ENCODE measurements around the gene C16orf82.

Gene C16orf82

GRCh38 chr16:27066668-27067537, at the start of gene C16orf82:
Gene C16orf82 (plus strand): TSS chr16:27066927.
- no peak within 1 kb of the TSS for H3K4me3 ChIP-seq (ENCODE audit: low read depth, low read length)

DNA sequence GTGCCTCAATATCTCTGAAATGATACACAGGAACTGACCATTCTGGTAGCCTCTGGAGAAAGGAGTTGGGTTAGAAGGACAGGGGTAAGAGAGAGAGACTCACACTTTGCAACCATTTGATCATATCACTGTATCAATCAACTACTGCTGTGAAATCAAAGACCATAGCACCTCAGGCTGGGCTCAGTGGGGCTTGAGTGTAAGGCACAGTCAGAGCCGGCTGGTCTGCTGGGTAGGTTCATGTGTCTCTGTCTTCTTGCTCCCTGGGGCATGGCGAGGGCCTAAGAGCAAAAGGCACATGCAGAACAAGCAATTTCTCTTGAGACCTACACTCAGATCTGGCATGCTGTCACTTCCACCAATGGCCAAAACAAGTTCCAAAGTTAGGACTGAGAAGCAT, 46.7 kb upstream of the C16orf82 start:
- no peak overlapping the region for H3K4me3 ChIP-seq (ENCODE audit: low read depth, low read length)

DNA sequence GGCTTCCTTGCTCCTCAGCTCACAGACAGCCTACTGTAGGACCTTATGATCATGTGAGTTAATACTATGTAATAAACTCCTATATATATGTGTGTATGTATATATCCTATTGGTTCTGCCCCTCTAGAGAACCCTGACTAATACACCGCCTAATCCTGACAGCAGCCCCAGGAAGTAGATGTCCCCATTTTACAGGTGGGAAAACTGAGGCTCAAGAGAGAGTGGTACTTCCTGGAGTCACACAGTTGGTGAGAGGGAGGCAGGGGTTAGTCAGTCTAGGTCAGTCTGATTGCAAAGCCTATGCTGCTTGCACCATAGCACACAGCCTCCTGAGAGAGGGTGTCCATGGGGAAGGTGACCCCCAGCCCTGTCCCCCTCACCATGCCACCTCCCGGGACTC, 42.7 kb upstream of the C16orf82 start:
- no peak overlapping the region for H3K4me3 ChIP-seq (ENCODE audit: low read depth, low read length)

- H3K4me3 ChIP-seq (ENCODE audit: low read depth, low read length) = no peak overlapping the region
These were observed 41.1 kb upstream of the C16orf82 start for GRCh38 chr16:27025581-27025980.

GRCh38 chr16:27027971-27028370, 38.8 kb upstream of the C16orf82 start:
- H3K4me3 ChIP-seq (ENCODE audit: low read depth, low read length) = no peak overlapping the region

- H3K4me3 ChIP-seq (ENCODE audit: low read depth, low read length) = no peak overlapping the region
These were observed 38.1 kb upstream of the C16orf82 start for GRCh38 chr16:27028591-27029110.

GRCh38 chr16:27029525-27029924, 37.2 kb upstream of the C16orf82 start:
- H3K4me3 ChIP-seq (ENCODE audit: low read depth, low read length) = no peak overlapping the region

DNA sequence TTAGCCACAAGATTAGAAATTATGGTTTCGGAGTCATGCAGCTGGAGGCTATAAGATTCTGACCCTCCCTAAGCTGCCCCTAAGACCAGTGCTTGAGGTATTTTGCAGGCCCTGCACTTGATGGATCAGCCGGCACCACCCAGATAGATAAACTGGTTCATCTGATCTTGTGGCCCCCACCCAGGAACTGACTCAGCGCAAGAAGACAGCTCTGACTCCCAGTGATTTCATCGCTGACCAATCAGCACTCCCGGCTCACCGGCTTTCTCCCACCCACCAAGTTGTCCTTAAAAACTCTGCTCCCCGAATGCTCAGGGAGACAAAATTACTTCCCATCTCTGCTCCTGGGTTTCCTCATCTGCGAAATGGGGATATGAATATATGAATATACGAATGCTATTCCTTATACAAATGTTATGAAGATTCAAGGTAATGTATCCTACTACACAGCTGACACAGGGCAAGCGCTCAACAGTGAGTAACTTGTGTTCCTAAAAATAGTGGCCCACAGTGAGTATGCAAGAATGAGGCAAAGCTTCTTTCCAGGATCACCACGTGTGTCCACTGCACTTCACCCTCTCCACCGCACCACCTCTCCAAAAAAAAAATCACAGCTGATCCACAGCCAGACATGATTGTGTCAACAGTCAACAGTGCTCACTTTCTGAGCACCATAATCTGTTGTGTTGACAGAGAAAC, 33.3 kb upstream of the C16orf82 start:
- H3K4me3 ChIP-seq (ENCODE audit: low read depth, low read length) = no peak overlapping the region

DNA sequence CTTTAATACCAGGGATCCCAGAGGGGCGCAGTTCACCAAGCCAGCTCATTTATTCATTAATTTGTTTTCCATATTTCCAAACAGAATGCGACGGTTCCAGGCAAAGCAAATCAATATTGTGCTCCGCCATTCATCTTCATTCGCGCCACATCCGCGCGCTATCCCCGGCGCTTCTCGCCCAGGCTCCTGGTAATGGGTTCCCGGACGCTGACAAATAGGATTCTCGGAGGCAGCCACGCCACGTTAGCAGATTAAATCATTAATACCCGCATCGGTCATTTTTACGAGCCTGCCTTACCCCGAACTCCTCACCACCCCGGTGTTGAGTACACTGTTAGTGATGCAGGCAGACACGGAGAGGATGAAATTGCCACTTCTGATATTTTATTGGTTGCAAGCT, 26.0 kb upstream of the C16orf82 start:
- H3K4me3 ChIP-seq (ENCODE audit: low read depth, low read length) = no peak overlapping the region

DNA sequence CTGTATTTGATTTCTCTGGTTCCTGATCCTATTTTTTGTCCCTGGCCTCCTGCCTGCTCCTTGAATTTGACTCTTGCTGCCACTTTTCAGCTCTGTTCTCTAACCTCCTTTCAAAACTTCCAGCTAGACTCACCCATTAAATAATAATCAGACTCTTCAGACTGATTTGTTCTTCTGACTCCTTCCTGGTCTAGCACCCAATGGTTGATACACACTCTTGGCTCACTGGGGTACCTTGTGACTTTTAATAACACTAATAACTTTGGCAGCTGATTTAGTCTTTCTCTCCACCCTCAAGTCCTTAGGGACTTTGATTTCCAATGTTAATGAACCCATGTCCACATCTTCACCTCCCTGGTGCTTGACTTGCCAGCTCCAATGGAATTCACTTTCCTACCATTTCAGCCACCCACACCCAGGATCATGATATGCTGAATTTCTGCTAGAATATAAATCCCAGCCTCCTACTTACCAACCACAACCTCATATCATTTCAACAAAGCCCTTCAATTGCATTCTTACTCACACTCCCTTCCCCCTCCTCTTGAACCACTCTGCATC, 19.7 kb upstream of the C16orf82 start:
- H3K4me3 ChIP-seq (ENCODE audit: low read depth, low read length) = no peak overlapping the region

DNA sequence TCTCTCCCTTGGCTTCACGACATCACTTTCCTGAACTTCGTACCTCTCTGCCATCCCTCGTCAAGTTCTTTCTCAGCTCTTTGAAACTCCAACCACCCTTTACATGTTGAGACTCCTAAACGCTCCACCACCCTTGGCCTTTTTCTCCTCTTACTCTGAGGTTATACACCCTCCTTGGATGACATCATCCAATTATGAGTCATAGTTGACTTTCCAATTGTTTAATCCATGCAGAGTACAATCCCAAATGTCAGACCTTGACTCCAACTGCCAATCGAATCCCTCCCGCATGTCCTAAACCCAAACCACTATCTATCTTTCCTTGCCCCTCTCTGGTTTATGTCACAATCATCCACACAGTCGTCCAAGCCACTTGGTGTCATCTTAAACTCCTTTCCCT, 18.4 kb upstream of the C16orf82 start:
- H3K4me3 ChIP-seq (ENCODE audit: low read depth, low read length) = no peak overlapping the region

DNA sequence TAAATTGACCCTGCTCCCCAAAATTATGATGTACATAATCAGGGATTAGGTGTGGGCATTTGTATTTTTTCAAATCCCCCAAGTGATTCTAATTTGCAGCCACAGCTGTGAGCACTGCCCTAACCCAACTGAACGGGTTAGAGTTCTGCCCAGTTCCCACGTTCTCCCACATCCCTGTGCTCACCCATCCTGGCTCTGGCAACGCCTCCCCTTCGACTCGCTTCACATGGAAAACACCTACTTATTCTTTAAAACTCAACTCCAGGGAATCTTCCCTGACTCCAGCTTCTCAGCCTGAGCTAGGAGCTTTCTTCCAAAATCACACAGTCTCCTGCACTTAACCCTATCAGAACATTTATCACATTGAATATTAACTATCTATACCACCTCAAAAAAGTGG, 17.6 kb upstream of the C16orf82 start:
- H3K4me3 ChIP-seq (ENCODE audit: low read depth, low read length) = no peak overlapping the region

GRCh38 chr16:27052007-27052406, 14.7 kb upstream of the C16orf82 start:
- H3K4me3 ChIP-seq (ENCODE audit: low read depth, low read length) = no peak overlapping the region

GRCh38 chr16:27053996-27054395, 12.7 kb upstream of the C16orf82 start:
- no peak overlapping the region for H3K4me3 ChIP-seq (ENCODE audit: low read depth, low read length)

GRCh38 chr16:27058299-27058698, 8.4 kb upstream of the C16orf82 start:
- H3K4me3 ChIP-seq (ENCODE audit: low read depth, low read length) = no peak overlapping the region

DNA sequence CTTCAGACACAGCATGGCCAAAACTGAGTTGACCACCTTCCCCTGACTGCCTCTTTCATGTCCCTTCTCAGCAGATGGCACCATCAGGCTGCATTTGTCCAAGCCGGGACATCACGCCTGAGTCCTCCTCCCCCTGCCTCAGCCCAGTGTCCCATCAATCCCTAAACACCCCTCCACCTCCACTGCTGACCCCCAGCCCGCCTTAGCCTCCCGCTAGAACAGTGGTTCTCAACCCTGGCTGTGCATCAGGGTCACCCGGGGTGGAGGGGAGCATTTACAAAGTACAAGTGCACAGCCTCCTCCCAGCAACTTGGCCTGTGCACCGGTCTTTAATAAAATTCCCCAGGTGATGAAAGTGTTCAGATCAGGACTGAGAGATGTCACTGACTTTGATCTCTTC, 4.0 kb downstream of the C16orf82 start:
- H3K4me3 ChIP-seq (ENCODE audit: low read depth, low read length) = no peak overlapping the region

- H3K4me3 ChIP-seq (ENCODE audit: low read depth, low read length) = no peak overlapping the region
These were observed 7.0 kb downstream of the C16orf82 start for GRCh38 chr16:27073733-27074132.

- H3K4me3 ChIP-seq (ENCODE audit: low read depth, low read length) = no peak overlapping the region
These were observed 14.2 kb downstream of the C16orf82 start for GRCh38 chr16:27080895-27081294.

DNA sequence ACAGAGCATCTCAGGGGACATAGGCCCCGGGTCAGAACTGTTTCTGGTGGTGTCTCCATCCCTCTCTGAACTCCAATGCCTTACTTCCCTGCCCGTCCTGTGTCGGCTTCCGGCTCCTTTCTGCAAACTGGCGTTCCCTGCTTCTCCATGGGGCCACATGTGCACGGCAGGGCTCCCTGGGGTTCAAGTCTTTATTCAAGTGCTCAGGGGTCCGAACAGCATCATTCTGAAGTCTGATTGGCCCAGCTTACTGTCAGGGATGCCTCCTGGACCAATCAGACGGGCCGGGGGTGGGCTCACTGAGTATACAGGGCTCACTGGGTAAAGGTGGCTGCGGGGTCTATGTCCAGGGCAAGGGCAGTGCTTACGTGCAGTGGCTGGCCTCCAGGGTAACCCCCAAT, 17.1 kb downstream of the C16orf82 start:
- no peak overlapping the region for H3K4me3 ChIP-seq (ENCODE audit: low read depth, low read length)

- H3K4me3 ChIP-seq (ENCODE audit: low read depth, low read length) = no peak overlapping the region
These were observed 17.7 kb downstream of the C16orf82 start for GRCh38 chr16:27084307-27085028.

- no peak overlapping the region for H3K4me3 ChIP-seq (ENCODE audit: low read depth, low read length)
These were observed 18.5 kb downstream of the C16orf82 start for GRCh38 chr16:27085182-27085581.

Measured in iPS-11a (cell line).